ENCODE measurements around the gene CENPN.

CENPN gene

DNA sequence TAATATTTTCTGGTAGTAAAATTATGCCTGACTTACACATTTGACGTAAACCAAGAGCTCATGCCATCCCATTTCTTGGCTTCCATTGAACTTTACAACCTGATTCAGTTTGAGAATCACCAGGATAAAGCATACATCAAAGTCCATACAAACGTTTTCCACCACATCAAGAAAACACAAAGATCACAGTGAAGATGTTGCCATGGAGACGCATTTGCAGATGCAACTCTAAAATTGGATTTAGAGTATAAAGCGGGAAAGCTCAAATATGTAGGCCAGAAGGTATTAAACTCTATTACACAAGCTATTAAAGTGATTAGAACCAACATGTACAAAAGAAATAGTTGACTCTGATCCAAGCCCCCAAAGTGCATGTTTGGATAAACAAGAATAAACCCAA is 59.7 kb downstream of the CENPN start:
- no peak for DNase-seq (ENCODE audit: extremely low read depth, low read depth)
- TF ChIP-seq, protein P1, sequence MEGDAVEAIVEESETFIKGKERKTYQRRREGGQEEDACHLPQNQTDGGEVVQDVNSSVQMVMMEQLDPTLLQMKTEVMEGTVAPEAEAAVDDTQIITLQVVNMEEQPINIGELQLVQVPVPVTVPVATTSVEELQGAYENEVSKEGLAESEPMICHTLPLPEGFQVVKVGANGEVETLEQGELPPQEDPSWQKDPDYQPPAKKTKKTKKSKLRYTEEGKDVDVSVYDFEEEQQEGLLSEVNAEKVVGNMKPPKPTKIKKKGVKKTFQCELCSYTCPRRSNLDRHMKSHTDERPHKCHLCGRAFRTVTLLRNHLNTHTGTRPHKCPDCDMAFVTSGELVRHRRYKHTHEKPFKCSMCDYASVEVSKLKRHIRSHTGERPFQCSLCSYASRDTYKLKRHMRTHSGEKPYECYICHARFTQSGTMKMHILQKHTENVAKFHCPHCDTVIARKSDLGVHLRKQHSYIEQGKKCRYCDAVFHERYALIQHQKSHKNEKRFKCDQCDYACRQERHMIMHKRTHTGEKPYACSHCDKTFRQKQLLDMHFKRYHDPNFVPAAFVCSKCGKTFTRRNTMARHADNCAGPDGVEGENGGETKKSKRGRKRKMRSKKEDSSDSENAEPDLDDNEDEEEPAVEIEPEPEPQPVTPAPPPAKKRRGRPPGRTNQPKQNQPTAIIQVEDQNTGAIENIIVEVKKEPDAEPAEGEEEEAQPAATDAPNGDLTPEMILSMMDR (IDR thresholded peaks at IDR 0.05; ENCODE audit: low read depth, low read length) = no peak

DNA sequence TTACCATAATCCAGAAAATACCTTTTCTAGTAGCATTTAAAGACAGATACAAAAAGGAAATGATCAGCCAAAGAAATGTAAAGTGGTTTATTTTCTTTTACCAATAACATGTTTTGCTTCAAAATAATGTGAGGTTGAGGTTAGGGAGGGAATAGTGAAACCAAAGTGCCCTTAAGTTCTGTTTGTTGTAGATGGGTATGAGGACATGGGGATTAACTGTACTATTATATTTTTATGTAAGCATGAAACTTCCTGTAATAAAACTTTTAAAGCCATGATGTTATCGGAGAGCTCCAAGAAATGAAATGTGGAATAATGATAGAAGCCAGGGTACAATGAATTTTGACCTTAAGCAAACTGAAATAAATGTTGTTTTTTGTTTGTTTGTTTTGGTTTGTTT is 60.2 kb downstream of the CENPN start:
- TF ChIP-seq, protein P1 (IDR thresholded peaks at IDR 0.05; ENCODE audit: low read depth, low read length) = no peak
- DNase-seq (ENCODE audit: extremely low read depth, low read depth) = no peak

DNA sequence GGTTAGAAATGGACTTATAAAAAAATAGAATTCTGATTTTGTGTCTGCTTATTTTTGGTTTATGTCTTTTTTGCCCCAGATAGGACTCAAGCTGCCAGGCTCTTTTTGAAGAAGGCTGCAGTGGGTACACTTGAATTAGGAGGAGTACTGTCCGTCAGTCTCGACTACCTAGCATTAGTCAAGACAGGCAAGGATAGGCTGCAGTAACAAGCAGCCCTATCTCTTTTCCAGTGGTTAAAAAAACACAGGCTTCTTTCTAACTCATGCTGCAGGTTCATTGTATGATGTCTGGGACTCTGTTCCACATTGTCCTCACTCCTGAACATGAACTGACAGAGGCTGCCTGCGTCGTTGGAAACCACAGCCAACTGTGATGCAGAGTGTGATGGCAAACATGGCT is 62.0 kb downstream of the CENPN start:
- no peak for DNase-seq (ENCODE audit: extremely low read depth, low read depth)
- TF ChIP-seq, protein P1 (IDR thresholded peaks at IDR 0.05; ENCODE audit: low read depth, low read length) = no peak

DNA sequence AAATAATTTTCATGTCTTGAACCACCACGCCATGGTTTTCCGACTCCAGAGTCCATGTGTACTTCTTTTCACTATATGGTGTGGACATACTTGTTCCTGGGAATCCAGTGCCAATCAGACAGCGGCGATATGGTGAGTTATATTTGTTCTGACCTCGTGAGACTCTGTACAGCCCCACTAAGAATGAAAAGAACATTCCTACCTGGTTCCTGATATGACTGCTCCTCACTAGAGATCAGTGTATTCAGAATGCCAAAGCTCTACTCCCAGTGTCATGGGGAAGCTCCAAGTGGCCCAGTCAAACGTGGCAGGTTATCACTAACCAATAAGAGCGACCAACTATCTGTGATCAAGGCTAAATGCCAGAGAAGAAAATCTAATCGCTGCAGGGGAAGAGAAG is 64.0 kb downstream of the CENPN start:
- TF ChIP-seq, protein P1 (IDR thresholded peaks at IDR 0.05; ENCODE audit: low read depth, low read length) = no peak
- DNase-seq (ENCODE audit: extremely low read depth, low read depth) = no peak

DNA sequence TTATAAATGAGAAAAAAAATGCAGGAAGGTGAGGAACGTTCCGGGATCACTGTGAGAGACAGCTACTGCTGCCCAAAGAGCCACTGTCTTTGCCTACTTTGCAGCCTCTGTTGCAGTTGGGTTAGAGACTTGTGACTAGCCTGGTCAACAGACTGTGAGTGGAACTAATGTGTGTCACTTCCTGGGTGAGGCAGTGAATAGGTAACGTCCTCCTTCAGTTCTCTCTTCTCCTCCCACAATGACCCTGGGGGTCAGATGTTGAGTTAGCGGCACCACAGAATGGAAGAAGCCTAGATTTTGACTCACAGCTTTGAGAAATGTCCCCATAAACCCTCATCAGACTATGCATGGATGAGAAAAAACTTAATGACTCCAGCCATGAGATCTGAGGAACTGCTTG is 64.8 kb downstream of the CENPN start:
- TF ChIP-seq, protein P1 (IDR thresholded peaks at IDR 0.05; ENCODE audit: low read depth, low read length) = no peak
- DNase-seq (ENCODE audit: extremely low read depth, low read depth) = no peak

DNA sequence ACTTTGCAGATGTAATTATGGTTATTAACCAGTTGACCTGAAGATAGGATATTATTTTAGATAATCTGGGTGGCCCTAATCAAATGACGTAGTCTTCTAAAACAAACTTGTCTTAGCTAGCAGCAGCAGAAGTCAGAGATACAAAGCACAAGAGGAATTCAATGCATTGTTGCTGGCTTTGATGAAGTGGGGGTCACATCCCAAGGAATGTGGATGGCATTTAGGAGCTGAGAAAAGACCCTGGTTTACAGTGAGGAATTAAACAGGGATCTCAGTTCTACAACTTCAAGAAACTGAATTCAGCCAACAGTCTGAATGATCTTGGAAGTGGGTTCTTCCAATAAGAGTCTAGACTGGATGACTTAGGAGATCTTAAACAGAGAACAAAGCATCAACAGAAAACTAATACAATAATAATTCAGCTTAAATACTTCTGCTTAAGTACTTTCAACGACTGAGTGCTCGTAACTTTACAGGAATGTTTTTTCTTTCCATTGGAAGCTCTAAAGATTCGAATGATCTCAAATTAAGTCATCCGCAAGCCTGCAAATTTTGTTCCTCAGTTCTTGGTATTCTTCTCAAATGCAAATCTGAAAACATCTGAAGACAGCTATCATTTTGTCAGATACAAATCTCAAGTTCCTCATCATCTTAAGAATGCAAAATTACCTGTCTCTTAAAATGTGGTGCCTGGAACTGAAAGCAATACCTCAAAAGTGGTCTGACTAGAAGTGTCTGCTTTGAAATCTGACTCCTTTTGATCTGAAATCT is 66.7 kb downstream of the CENPN start:
- TF ChIP-seq, protein P1 (IDR thresholded peaks at IDR 0.05; ENCODE audit: low read depth, low read length) = no peak
- no peak for DNase-seq (ENCODE audit: extremely low read depth, low read depth)

DNA sequence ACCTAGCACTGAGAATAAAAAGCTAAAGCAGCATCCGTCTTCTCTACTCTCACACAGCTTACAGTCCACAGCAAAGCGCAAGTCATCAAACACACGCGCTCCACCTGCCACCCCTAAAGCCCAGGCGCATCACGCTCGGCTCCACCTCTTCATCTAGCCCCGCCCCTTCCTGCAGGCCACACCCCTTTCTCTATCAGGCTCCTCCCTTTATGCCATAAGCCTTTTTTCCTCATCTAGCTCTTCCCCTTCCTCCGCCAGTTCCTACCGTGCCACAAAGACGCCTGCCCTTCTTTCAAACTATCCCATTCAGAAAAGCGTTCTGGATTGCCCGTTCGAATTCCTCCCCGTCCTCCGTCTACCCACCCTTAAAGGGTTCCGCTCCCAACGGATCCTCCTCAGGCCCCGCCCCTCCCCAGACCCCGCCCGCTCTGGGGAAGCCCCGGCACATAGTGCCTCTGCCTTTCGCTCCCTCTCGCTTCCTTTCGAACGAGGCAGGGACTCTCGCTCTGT is 69.6 kb downstream of the CENPN start:
- TF ChIP-seq, protein P1 (IDR thresholded peaks at IDR 0.05; ENCODE audit: low read depth, low read length) = no peak
- peak; percentile 29 for DNase-seq (ENCODE audit: extremely low read depth, low read depth)
